ENCODE measurements around the gene CISTR.
"Not testable (repeated sequence)": the region's sequence is repeated elsewhere in the genome, so short reads cannot be mapped to it uniquely, and the experiment has no call there.

- not testable (repeated sequence) for TF ChIP-seq CTCF (IDR thresholded peaks at IDR 0.05); ZFX (IDR thresholded peaks at IDR 0.05; ENCODE audit: borderline replicate concordance)
Measured at GRCh38 chr12:53762793-53763192, 11.0 kb upstream of the CISTR start.
